Measurements from ENCODE around the gene SF3B1. TPM values are rescaled to one million over a fixed set of nuclear protein-coding genes. Genes with fewer than 3 reads are reported as not detected.

SF3B1 gene
- total and polyA plus RNA-seq, 2 of the 13 experiments (the other 11 are each of a cell fraction or from before 2014, with no cell fraction given), result 387 to 750 TPM

GRCh38 chr2:197405582-197405981, 29.2 kb downstream of the SF3B1 start (continued):
- no peak for TF ChIP-seq ZNF18 (CRISPR knock-in tag; IDR thresholded peaks at IDR 0.05; ENCODE audit: insufficient replicate concordance)
- TF ChIP-seq ZNF605 (CRISPR knock-in tag; IDR thresholded peaks at IDR 0.05), result no peak
- no peak for TF ChIP-seq ZNF670 (CRISPR knock-in tag; IDR thresholded peaks at IDR 0.05; ENCODE audit: borderline replicate concordance)

DNA sequence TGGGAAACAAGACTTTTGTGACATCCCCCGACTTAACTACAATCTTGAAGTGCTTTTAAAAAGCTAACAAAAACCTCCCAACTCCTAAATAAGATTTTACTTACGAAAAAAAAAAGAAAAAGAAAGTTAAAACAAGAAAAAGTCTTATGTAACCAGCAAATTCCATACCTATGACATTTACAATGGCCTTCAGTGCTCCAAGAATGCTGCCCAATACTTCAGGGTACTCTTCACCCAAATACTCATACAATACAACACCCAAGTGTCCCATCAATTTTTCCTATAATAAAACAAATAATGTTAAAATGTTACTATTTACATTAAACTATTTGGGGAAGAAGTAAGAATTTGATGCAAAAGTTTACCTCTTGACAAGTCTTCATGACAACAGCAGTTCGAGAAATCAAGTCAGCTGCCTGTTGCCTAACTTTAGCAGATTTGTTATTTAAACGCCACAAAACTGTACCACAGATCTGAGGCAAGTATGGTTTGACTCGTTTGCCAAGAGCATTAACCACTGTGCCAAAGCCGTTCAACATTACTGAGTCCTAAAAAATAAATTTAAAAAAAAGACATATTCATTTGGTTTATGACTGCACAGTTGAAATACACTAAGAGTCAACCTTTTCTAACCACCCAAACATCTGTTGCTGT, 34.8 kb downstream of the SF3B1 start:
- Histone ChIP-seq H3K36me3 (replicated peaks in 1 of 2; ENCODE audit: control insufficient read depth in 1 of 2, insufficient read depth in 2 of 2, low read length in 2 of 2) (peaks cover 38 to 93% of the 10 kb centered on the region in 2 experiments), H3K9ac (ENCODE audit: insufficient read depth, low read depth, low read length) (no peak overlapping the region), H3K4me2 (ENCODE audit: low read depth, low read length) (no peak overlapping the region), H3K4me3 (replicated peaks in 1 of 3; ENCODE audit: insufficient read depth in 1 of 3, low read depth in 2 of 3, low read length in 3 of 3) (no peak overlapping the region), H3K79me2 (ENCODE audit: insufficient read depth, low read length) (no peaks in the 10 kb centered on the region), H3K4me1 (ENCODE audit: insufficient read depth, low read length) (no peaks in the 10 kb centered on the region), H2AFZ (ENCODE audit: low read length) (no peak overlapping the region), H4K20me1 (ENCODE audit: insufficient read depth, low read length) (no peaks in the 10 kb centered on the region; the same call in 1 of the 2 replicates), H3K27me3 (ENCODE audit: control insufficient read depth in 1 of 2, insufficient read depth in 2 of 2, low read length in 2 of 2) (no peaks in the 10 kb centered on the region), H3K9me3 (ENCODE audit: low read length) (no peaks in the 10 kb centered on the region), H3K27ac (ENCODE audit: extremely low read length, insufficient read depth, low read length) (no peak overlapping the region)
- ChIA-PET POLR2A (no interaction called here), CTCF (ENCODE audit: low intra/inter-chr PET ratio, low total read pairs) (no interaction called here)
- ATAC-seq, result no peak
- intact Hi-C loops (cut with micrococcal nuclease; ENCODE audit: unreplicated experiment), result loop anchor here (10.0 kb wide), 1 partner anchor 305 kb away; the partner anchor contains the start of gene MARS2
- TF ChIP-seq RBM22 (optimal IDR thresholded peaks at IDR 0.05; ENCODE audit: low read length) (peak; percentile 50), ZNF563 (CRISPR knock-in tag; IDR thresholded peaks at IDR 0.05) (no peak)
- WGBS (ENCODE audit: low lambda C conversion rate), result 94% methylated on average over 6 of the region's 6 CpGs
- BruUV-seq (replicated peaks), result no TSS peak
- DNase-seq (ENCODE audit: low spot score), result no peak
- in situ Hi-C loops (cut with HindIII; ENCODE audit: extremely low pct_ligation_motif_present, low pct_unique_long_range_greater_than_20kb), result loop anchor here (5.0 to 25.0 kb wide), 2 partner anchors 87 to 638 kb away; no protein-coding TSS in a partner anchor
- no peak for FAIRE-seq
